ENCODE measurements around the gene IQGAP3. TPM values are rescaled to one million over a fixed set of nuclear protein-coding genes. Genes with fewer than 3 reads are reported as not detected.

Gene IQGAP3
- total and polyA plus RNA-seq, 2 of the 4 experiments (the other 2 are of a cell fraction), result 12.5 to 13.6 TPM

DNA sequence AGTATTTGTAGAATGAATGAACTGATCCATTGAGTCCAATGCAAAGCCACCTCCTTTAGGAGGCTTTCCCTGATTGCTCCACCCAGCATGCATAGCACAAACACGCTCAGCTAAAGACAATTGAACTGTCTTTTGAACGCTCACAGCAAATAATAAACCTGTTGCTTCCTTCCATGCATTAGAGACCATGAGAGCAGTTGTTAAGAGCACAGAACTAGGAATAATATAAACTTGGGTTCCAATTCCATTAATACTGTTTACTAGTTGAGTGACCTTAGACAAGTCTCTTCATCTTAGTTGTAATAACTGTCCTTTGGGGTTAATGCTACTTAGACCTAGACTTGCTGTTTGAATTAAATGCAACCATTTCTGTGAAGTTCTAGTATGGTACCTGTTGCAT, 65.9 kb downstream of the IQGAP3 start:
- no peak overlapping the region for H3K56ac ChIP-seq (ENCODE audit: extremely low read depth, insufficient read depth, low read length)
- no peak overlapping the region for H3K18ac ChIP-seq (ENCODE audit: low read depth, low read length)
- BruUV-seq (replicated peaks), result no TSS peak
- no peak overlapping the region for H4K8ac ChIP-seq (ENCODE audit: low read depth in 2 of 2, low read length in 2 of 2)
- in situ Hi-C loops (cut with MboI; ENCODE audit: low sequenced_read_pairs), result no loop called here
- intact Hi-C loops (cut with micrococcal nuclease), result loop anchor here (10.0 kb wide), 1 partner anchor 218 kb away; the partner anchor contains the start of genes ISG20L2 and METTL25B
- H3K9ac ChIP-seq (ENCODE audit: low read depth, low read length), result no peak overlapping the region
- no peak overlapping the region for H3K27ac ChIP-seq (ENCODE audit: insufficient read depth, low read length)
- no peak for DNase-seq
- peaks cover 48% of the 10 kb centered on the region for H3K9me1 ChIP-seq (ENCODE audit: insufficient read depth, low read length)
- H2BK5ac ChIP-seq (ENCODE audit: low read depth, low read length, poor library complexity, severe bottlenecking), result no peak overlapping the region
- POLR2A ChIA-PET (ENCODE audit: unreplicated experiment), result no interaction called here
- H3K14ac ChIP-seq (replicated peaks; ENCODE audit: low read depth, low read length), result no peak overlapping the region
- H4K91ac ChIP-seq (ENCODE audit: insufficient read depth, low read depth, low read length), result no peak overlapping the region
- H3K9me3 ChIP-seq (ENCODE audit: control insufficient read depth, insufficient read depth, low read length), result no peaks in the 10 kb centered on the region
- H2AFZ ChIP-seq (replicated peaks; ENCODE audit: low read length, poor library complexity), result no peak overlapping the region
- no peaks in the 10 kb centered on the region for H3K36me3 ChIP-seq (ENCODE audit: control insufficient read depth, insufficient read depth, low read length)
- no peak overlapping the region for H4K5ac ChIP-seq (ENCODE audit: low read depth, low read length)
- TF ChIP-seq, protein P1, sequence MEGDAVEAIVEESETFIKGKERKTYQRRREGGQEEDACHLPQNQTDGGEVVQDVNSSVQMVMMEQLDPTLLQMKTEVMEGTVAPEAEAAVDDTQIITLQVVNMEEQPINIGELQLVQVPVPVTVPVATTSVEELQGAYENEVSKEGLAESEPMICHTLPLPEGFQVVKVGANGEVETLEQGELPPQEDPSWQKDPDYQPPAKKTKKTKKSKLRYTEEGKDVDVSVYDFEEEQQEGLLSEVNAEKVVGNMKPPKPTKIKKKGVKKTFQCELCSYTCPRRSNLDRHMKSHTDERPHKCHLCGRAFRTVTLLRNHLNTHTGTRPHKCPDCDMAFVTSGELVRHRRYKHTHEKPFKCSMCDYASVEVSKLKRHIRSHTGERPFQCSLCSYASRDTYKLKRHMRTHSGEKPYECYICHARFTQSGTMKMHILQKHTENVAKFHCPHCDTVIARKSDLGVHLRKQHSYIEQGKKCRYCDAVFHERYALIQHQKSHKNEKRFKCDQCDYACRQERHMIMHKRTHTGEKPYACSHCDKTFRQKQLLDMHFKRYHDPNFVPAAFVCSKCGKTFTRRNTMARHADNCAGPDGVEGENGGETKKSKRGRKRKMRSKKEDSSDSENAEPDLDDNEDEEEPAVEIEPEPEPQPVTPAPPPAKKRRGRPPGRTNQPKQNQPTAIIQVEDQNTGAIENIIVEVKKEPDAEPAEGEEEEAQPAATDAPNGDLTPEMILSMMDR (conservative IDR thresholded peaks at IDR 0.05; ENCODE audit: low read depth, low read length), result no peak
- TF ChIP-seq NFE2L2 (IDR thresholded peaks at IDR 0.05; ENCODE audit: low read depth, low read length) (no peak), MAFK (IDR thresholded peaks at IDR 0.05; ENCODE audit: low read depth, low read length) (no peak), POLR2A (IDR thresholded peaks at IDR 0.05; ENCODE audit: low read depth, low read length) (no peak), SMC3 (IDR thresholded peaks at IDR 0.05; ENCODE audit: low read depth, low read length) (no peak), RAD21 (IDR thresholded peaks at IDR 0.05; ENCODE audit: low read length) (no peak), MXI1 (IDR thresholded peaks at IDR 0.05; ENCODE audit: borderline replicate concordance, low read depth, low read length) (no peak), CHD1 (IDR thresholded peaks at IDR 0.05; ENCODE audit: low read depth, low read length) (no peak), FOS (IDR thresholded peaks at IDR 0.05; ENCODE audit: low read depth, low read length) (no peak), MAZ (IDR thresholded peaks at IDR 0.05; ENCODE audit: borderline replicate concordance, low read depth, low read length) (no peak), CEBPB (IDR thresholded peaks at IDR 0.05; ENCODE audit: low read depth, low read length) (no peak)
- H2BK20ac ChIP-seq (ENCODE audit: low read depth, low read length), result peak overlapping the region; percentile 51; the same call in 1 of the 2 replicates
- peak overlapping the region; percentile 31; the same call in 1 of the 3 replicates for H2BK15ac ChIP-seq (ENCODE audit: low read depth, low read length)
- ATAC-seq (ENCODE audit: low read depth), result no peak
- no peaks in the 10 kb centered on the region for H3K27me3 ChIP-seq (ENCODE audit: control insufficient read depth, insufficient read depth, low read length)
- no peak overlapping the region for H3K4me3 ChIP-seq (ENCODE audit: insufficient read depth, low read depth, low read length)
- H3K4me2 ChIP-seq (ENCODE audit: low read depth, low read length), result no peak overlapping the region
- WGBS, 2 experiments (ENCODE audit: extremely low coverage in 2 of 2, insufficient read length in 1 of 2), result no CpG with 5 or more reads among the region's 2 CpGs
- dilution Hi-C loops (cut with HindIII; ENCODE audit: low sequenced_read_pairs, unreplicated experiment), result no loop called here
- no peak overlapping the region for H2AK9ac ChIP-seq (replicated peaks; ENCODE audit: low read depth, low read length, poor library complexity)
- no peak overlapping the region for H3K4ac ChIP-seq (ENCODE audit: low read depth, low read length)
- no peaks in the 10 kb centered on the region for H4K20me1 ChIP-seq (ENCODE audit: insufficient read depth, low read length)
- H2AK5ac ChIP-seq (ENCODE audit: low read depth, low read length), result peak overlapping the region; percentile 45; the same call in 1 of the 2 replicates
- 0 out of 2 replicates have a peak overlapping the region, but pooled peaks have one; percentile 1 for H3K23ac ChIP-seq (ENCODE audit: low read depth, low read length)
- H3K4me1 ChIP-seq (ENCODE audit: control insufficient read depth, insufficient read depth, low read length), result peaks cover 53% of the 10 kb centered on the region
- peaks cover 9 to 42% of the 10 kb centered on the region in 2 experiments; a peak in 3 of 4 replicates for H3K79me1 ChIP-seq (ENCODE audit: low read depth in 1 of 2, low read length in 2 of 2)
- H2BK120ac ChIP-seq (ENCODE audit: low read depth, low read length), result no peak overlapping the region
- CTCF ChIA-PET, result no interaction called here
